Naive thymus-derived CD4-positive, alpha-beta T cell (primary cell): ENCODE data around the gene RAP1GDS1. TPM values are rescaled to one million over a fixed set of nuclear protein-coding genes. Genes with fewer than 3 reads are reported as not detected.

ENCODE experiments used
- ATAC-seq: fragments of 150-1000 bp; cut with Tn5 transposase; 2 replicates; pipeline ENCODE4 v1.10.0; 2021; ENCODE audit warnings: mild to moderate bottlenecking, moderate library complexity
- CTCF ChIA-PET: fragments of 350-600 bp; sonication (Branson Sonifier 250); formaldehyde crosslinking; loops from one replicate; lab custom pipeline; 2021; ENCODE audit warnings: antibody characterized with exemption; lab: Charles Lee
- POLR2A ChIA-PET: fragments of 350-600 bp; sonication (Branson Sonifier 250); formaldehyde crosslinking; loops from one replicate; lab custom pipeline; 2021; ENCODE audit warnings: antibody characterized with exemption, inconsistent platforms; lab: Charles Lee
- DNase-seq, 9 donors: peaks; one replicate each; pipeline versions ENCODE4 v3.0.0 to v3.0.0-alpha.2; 2020 to 2022; ENCODE audit warnings: mixed read lengths in 1 of 9
- H3K27ac ChIP-seq: one replicate; pipeline ENCODE4 v1.7.0; 2013; ENCODE audit warnings: mild to moderate bottlenecking, low read depth, low read length, moderate library complexity
- H3K27me3 ChIP-seq, 2 donors: one replicate each; pipeline ENCODE4 v1.7.0; 2013; ENCODE audit warnings: low read length in 2 of 2, mild to moderate bottlenecking in 2 of 2, moderate library complexity in 2 of 2; ENCODE audit not compliant: control insufficient read depth in 2 of 2, insufficient read depth in 2 of 2
- H3K36me3 ChIP-seq, 3 experiments: 1 replicate in 2 of 3; 2 replicates in 1 of 3; pipeline ENCODE4 v1.7.0; 2013; ENCODE audit warnings: low read length in 3 of 3, mild to moderate bottlenecking in 3 of 3, moderate library complexity in 1 of 3; ENCODE audit not compliant: insufficient read depth in 3 of 3, control insufficient read depth in 2 of 3
- H3K4me1 ChIP-seq, 2 donors: one replicate each; pipeline ENCODE4 v1.7.0; 2013; ENCODE audit warnings: low read length in 2 of 2, mild to moderate bottlenecking in 2 of 2, moderate library complexity in 1 of 2; ENCODE audit not compliant: control insufficient read depth in 2 of 2, insufficient read depth in 2 of 2
- H3K4me3 ChIP-seq: 2 replicates; pipeline ENCODE4 v1.7.0; 2013; ENCODE audit warnings: mild to moderate bottlenecking, low read length
- H3K9me3 ChIP-seq, 3 experiments: 1 replicate in 2 of 3; 2 replicates in 1 of 3; pipeline ENCODE4 v1.7.0; 2013; ENCODE audit warnings: low read length in 3 of 3; ENCODE audit not compliant: control insufficient read depth in 2 of 3
- H3K27ac Mint-ChIP-seq, 9 donors: one replicate each; pipeline ENCODE4 v1.8.0; 2020 to 2022; ENCODE audit warnings: mixed read lengths in 9 of 9, mild to moderate bottlenecking in 8 of 9, moderate library complexity in 5 of 9, inconsistent platforms in 2 of 9
- H3K27me3 Mint-ChIP-seq, 5 donors: one replicate each; pipeline ENCODE4 v1.8.0; 2021 to 2022; ENCODE audit warnings: mixed read lengths in 5 of 5, mild to moderate bottlenecking in 1 of 5
- H3K36me3 Mint-ChIP-seq, 5 donors: one replicate each; pipeline ENCODE4 v1.8.0; 2020 to 2022; ENCODE audit warnings: mixed read lengths in 5 of 5, mild to moderate bottlenecking in 3 of 5, inconsistent platforms in 1 of 5
- H3K4me1 Mint-ChIP-seq, 7 donors: one replicate each; pipeline ENCODE4 v1.8.0; 2020 to 2022; ENCODE audit warnings: mixed read lengths in 7 of 7, mild to moderate bottlenecking in 3 of 7, inconsistent platforms in 1 of 7
- H3K4me3 Mint-ChIP-seq, 10 donors: one replicate each; pipeline ENCODE4 v1.8.0; 2020 to 2022; ENCODE audit warnings: mild to moderate bottlenecking in 10 of 10, mixed read lengths in 10 of 10, moderate library complexity in 6 of 10, inconsistent platforms in 2 of 10
- H3K9me3 Mint-ChIP-seq, 11 donors: one replicate each; pipeline ENCODE4 v1.8.0; 2020 to 2022; ENCODE audit warnings: mixed read lengths in 11 of 11, mild to moderate bottlenecking in 4 of 11, inconsistent platforms in 1 of 11, moderate library complexity in 1 of 11
- intact Hi-C, 2 donors: fragments of 100-400 bp; cut with micrococcal nuclease; formaldehyde crosslinking; loops; one replicate each; pipeline ENCODE4 v1.15.1; 2023
- polyA plus RNA-seq, 2 donors: library from polyadenylated mRNA; unstranded; fragments of 300-500 nt; fragmentation: Illumina TruSeq; gene quantifications; one replicate each; pipeline ENCODE4 v1.2.3, GENCODE V29; 2021
- total RNA-seq, 6 experiments: library from RNA in 5 of 6; stranded (reverse) in 5 of 6; gene quantifications; 1 replicate in 5 of 6; 2 replicates in 1 of 6; pipeline ENCODE4 v1.2.3 and lab custom pipeline; 2021 to 2026

RAP1GDS1 gene
- total and polyA plus RNA-seq, 7 experiments from 2014 or later = 29.6 to 59.1 (median 30.7) TPM

DNA sequence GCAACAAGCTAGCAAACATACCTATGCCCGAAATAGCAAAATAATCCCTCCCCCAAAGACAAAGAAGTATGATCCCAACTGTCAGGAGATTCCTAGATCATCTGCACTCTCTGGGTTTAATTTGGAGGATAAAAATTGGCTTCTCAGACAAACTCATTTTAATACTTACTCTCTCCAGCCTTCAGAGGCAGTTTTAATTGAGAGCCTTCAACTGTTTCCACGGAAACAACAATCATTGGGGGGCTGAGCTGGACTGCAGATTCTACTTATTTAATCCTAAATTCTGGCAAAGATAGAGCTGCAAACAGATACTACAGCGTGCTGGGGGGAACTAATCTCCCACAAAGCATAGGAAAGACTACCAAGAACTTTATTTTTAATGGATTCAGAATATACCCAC lies 229.1 kb downstream of the RAP1GDS1 start:
- Histone ChIP-seq H3K4me3 (no peak overlapping the region), H3K27ac (no peak overlapping the region), H3K36me3 (no peaks in the 10 kb centered on the region), H3K9me3 (no peaks in the 10 kb centered on the region), H3K27me3 (no peaks in the 10 kb centered on the region), H3K4me1 (no peaks in the 10 kb centered on the region)
- H3K27ac Mint-ChIP-seq = no peak overlapping the region
- intact Hi-C loops = no loop called here
- no peaks in the 10 kb centered on the region for H3K27me3 Mint-ChIP-seq
- ChIA-PET POLR2A (no interaction called here), CTCF (interaction anchor here (0.6 kb wide), 1 partner anchor 55 kb away, joined by 3 read pairs; no protein-coding TSS in a partner anchor)
- H3K9me3 Mint-ChIP-seq = no peaks in the 10 kb centered on the region
- DNase-seq (no peak), ATAC-seq (no peak)
- H3K4me1 Mint-ChIP-seq = peaks cover 0 to 63% (median 26%) of the 10 kb centered on the region in 7 donors
- peaks cover 0 to 31% (median 6%) of the 10 kb centered on the region in 5 donors for H3K36me3 Mint-ChIP-seq
- H3K4me3 Mint-ChIP-seq = no peak overlapping the region

GRCh38 chr4:98491899-98492559 lies 230.8 kb downstream of the RAP1GDS1 start:
- ATAC-seq = no peak
- Histone ChIP-seq H3K27ac (no peak overlapping the region), H3K36me3 (no peaks in the 10 kb centered on the region), H3K27me3 (no peaks in the 10 kb centered on the region), H3K4me1 (no peaks in the 10 kb centered on the region), H3K9me3 (no peaks in the 10 kb centered on the region), H3K4me3 (no peak overlapping the region)
- intact Hi-C loops = no loop called here
- H3K4me1 Mint-ChIP-seq = peaks cover 0 to 46% (median 16%) of the 10 kb centered on the region in 7 donors
- POLR2A ChIA-PET = no interaction called here
- peaks cover 0 to 25% (median 0%) of the 10 kb centered on the region in 5 donors for H3K36me3 Mint-ChIP-seq
- CTCF ChIA-PET = no interaction called here
- H3K27ac Mint-ChIP-seq = peak overlapping the region in 1 of 9 donors; percentile 14
- no peak for DNase-seq
- no peak overlapping the region for H3K4me3 Mint-ChIP-seq
- H3K9me3 Mint-ChIP-seq = no peaks in the 10 kb centered on the region
- no peaks in the 10 kb centered on the region for H3K27me3 Mint-ChIP-seq

- DNase-seq (no peak), ATAC-seq (no peak)
- no peaks in the 10 kb centered on the region for H3K9me3 Mint-ChIP-seq
- H3K4me3 Mint-ChIP-seq = no peak overlapping the region
- ChIA-PET CTCF (no interaction called here), POLR2A (no interaction called here)
- H3K4me1 Mint-ChIP-seq = peaks cover 0 to 43% (median 9%) of the 10 kb centered on the region in 7 donors
- no peaks in the 10 kb centered on the region for H3K4me1 ChIP-seq
- H3K27me3 ChIP-seq = no peaks in the 10 kb centered on the region
- H3K9me3 ChIP-seq = no peaks in the 10 kb centered on the region
- H3K36me3 ChIP-seq = no peaks in the 10 kb centered on the region
- intact Hi-C loops = no loop called here
- peaks cover 0 to 21% (median 0%) of the 10 kb centered on the region in 5 donors for H3K36me3 Mint-ChIP-seq
- H3K27ac ChIP-seq = no peak overlapping the region
- H3K27ac Mint-ChIP-seq = no peak overlapping the region
- no peak overlapping the region for H3K4me3 ChIP-seq
- H3K27me3 Mint-ChIP-seq = no peaks in the 10 kb centered on the region
Measured at GRCh38 chr4:98493296-98493695, 232.1 kb downstream of the RAP1GDS1 start.

Other genes starting within 250 kb of the RAP1GDS1 start
- gene STPG2, start 117.9 kb upstream of the RAP1GDS1 start, total RNA-seq = under 1 TPM in 4 of 5 experiments, not detected in 1; 0.19 to 0.47 (median 0.30) TPM
- not detected for gene STPG2, start 117.9 kb upstream of the RAP1GDS1 start, polyA plus RNA-seq